Uterus (tissue), 4 donors: Measurements from ENCODE around the gene PNMA8A. TPM values are rescaled to one million over a fixed set of nuclear protein-coding genes. Genes with fewer than 3 reads are reported as not detected.

ENCODE experiments used
- DNase-seq, 2 donors: peaks; one replicate each; pipeline ENCODE4 v3.0.0-alpha.2; 2019 to 2020
- H3K27ac ChIP-seq, 2 donors: fragments of 200-600 bp; sonication (generic); 1 replicate in 1 of 2; 2 replicates in 1 of 2; pipeline ENCODE4 v1.5.1; 2016 to 2018
- H3K27me3 ChIP-seq, 2 donors: fragments of 200-600 bp; sonication (generic); one replicate each; pipeline ENCODE4 v1.5.1; 2018 to 2019; ENCODE audit warnings: control low read depth in 1 of 2
- H3K36me3 ChIP-seq, 2 donors: fragments of 200-600 bp; sonication (generic); one replicate each; pipeline ENCODE4 v1.5.1; 2019; ENCODE audit warnings: control low read depth in 1 of 2
- H3K4me1 ChIP-seq, 2 donors: fragments of 200-600 bp; sonication (generic); one replicate each; pipeline ENCODE4 v1.5.1; 2018 to 2019; ENCODE audit warnings: control low read depth in 1 of 2
- H3K4me3 ChIP-seq, 2 donors: fragments of 200-600 bp; sonication (generic); 1 replicate in 1 of 2; 2 replicates in 1 of 2; pipeline ENCODE4 v1.5.1; 2018 to 2019; ENCODE audit warnings: mild to moderate bottlenecking in 1 of 2
- H3K9me3 ChIP-seq, 2 donors: fragments of 200-600 bp; sonication (generic); one replicate each; pipeline ENCODE4 v1.5.1; 2019; ENCODE audit warnings: control low read depth in 1 of 2
- CTCF ChIP-seq, 4 experiments: fragments of 200-600 bp in 2 of 4; fragments of 450-650 bp in 2 of 4; sonication (generic) in 2 of 4; IDR thresholded peaks; one replicate each; pipeline ENCODE4 v1.5.1; 2016 to 2019; ENCODE audit warnings: antibody characterized with exemption in 4 of 4, mild to moderate bottlenecking in 2 of 4, moderate library complexity in 1 of 4
- POLR2A ChIP-seq, 2 donors: fragments of 450-650 bp; IDR thresholded peaks; one replicate each; pipeline ENCODE4 v1.6.1; 2016; ENCODE audit warnings: antibody characterized with exemption in 2 of 2, mild to moderate bottlenecking in 1 of 2, moderate library complexity in 1 of 2
- intact Hi-C: fragments of 100-400 bp; cut with DNase I; formaldehyde crosslinking; loops from one replicate; pipeline ENCODE4 v1.15.1; 2023; ENCODE audit warnings: low total_unique reads
- total RNA-seq, 4 donors: library from RNA; depleted of rRNA in 3 of 4; stranded (reverse); fragments of >200 nt in 3 of 4; gene quantifications; one replicate each; pipeline versions ENCODE4 v1.1.0 to v1.2.4, GENCODE V29; 2014 to 2023
- donor health status: DM: yes; HTN: yes; CAD: no.

Gene PNMA8A
- total RNA-seq, 4 donors from 2014 or later, result 8.7 to 69.7 (median 16.1) TPM

DNA sequence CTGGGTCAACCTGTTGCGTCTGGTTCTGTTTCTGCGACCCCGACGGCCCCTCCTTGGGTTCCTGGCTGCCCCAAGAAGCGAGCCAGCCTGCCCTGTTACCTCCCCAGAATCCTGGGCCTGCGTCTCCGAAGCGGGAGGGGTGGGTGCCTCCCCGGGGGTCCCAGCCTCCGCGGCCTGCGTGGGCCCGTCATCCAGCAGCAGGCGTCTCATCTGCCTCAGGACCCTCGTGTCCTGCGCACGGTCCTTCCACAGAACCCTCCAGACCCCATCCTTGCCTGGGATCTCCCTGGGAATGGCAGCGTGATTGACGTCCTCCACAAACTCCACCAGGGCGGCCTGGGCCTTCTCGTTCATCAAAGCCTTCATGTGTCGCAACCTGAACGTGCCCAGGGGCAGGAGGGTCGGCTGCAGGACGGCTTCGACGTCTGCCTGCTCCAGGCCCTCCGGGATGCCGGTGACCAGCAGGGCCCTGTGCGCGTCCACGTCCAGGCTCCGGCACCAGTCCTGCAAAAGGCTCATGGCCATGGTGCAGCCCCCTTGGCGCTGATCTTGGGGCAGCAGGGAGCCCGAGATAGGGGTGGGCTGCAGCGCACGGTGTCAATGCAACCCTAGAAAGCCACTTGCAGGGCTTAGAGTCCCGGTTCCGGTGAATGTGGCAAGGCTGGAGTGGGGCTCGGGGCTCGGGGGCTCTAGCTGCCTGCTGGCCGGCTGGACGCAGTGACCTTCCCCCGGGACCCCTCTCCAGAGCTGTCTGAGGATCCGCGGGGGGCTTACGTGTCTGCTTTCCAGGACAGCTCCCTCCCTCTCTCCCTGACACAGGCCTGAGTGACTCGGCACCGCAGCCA, 23.8 kb upstream of the PNMA8A start:
- intact Hi-C loops, result loop anchor here (10.0 kb wide), 1 partner anchor 220 kb away; no protein-coding TSS in a partner anchor
- Histone ChIP-seq H3K27me3 (no peaks in the 10 kb centered on the region), H3K27ac (no peak overlapping the region), H3K9me3 (no peaks in the 10 kb centered on the region), H3K36me3 (no peaks in the 10 kb centered on the region), H3K4me3 (peak overlapping the region; percentile 17 to 30), H3K4me1 (peaks cover 0 to 12% of the 10 kb centered on the region in 2 donors)
- no peak for TF ChIP-seq POLR2A (IDR thresholded peaks at IDR 0.05)
- TF ChIP-seq CTCF (IDR thresholded peaks at IDR 0.05), result no peak
- no peak for DNase-seq

- H3K9me3 ChIP-seq, result no peaks in the 10 kb centered on the region
- no peaks in the 10 kb centered on the region for H3K36me3 ChIP-seq
- H3K27me3 ChIP-seq, result no peaks in the 10 kb centered on the region
- H3K4me1 ChIP-seq, result peaks cover 0 to 20% of the 10 kb centered on the region in 2 donors
- no peak overlapping the region for H3K4me3 ChIP-seq
- intact Hi-C loops, result loop anchor here (10.0 kb wide), 1 partner anchor 220 kb away; no protein-coding TSS in a partner anchor
- H3K27ac ChIP-seq, result no peak overlapping the region
- no peak for TF ChIP-seq POLR2A (IDR thresholded peaks at IDR 0.05)
- no peak for TF ChIP-seq CTCF (IDR thresholded peaks at IDR 0.05)
- DNase-seq, result no peak
These were observed 23.0 kb upstream of the PNMA8A start for GRCh38 chr19:46494146-46494940.

GRCh38 chr19:46493236-46494145, 22.1 kb upstream of the PNMA8A start:
- no peaks in the 10 kb centered on the region for H3K9me3 ChIP-seq
- H3K4me3 ChIP-seq, result peak overlapping the region; percentile 23 to 40
- intact Hi-C loops, result loop anchor here (10.0 kb wide), 1 partner anchor 219 kb away; no protein-coding TSS in a partner anchor
- H3K4me1 ChIP-seq, result peaks cover 0 to 23% of the 10 kb centered on the region in 2 donors
- peak overlapping the region; percentile 46 to 53 for H3K27ac ChIP-seq
- H3K27me3 ChIP-seq, result no peaks in the 10 kb centered on the region
- no peak for TF ChIP-seq POLR2A (IDR thresholded peaks at IDR 0.05)
- TF ChIP-seq CTCF (IDR thresholded peaks at IDR 0.05), result no peak
- H3K36me3 ChIP-seq, result no peaks in the 10 kb centered on the region
- DNase-seq, result peak in 1 of 2 donors; percentile 50

DNA sequence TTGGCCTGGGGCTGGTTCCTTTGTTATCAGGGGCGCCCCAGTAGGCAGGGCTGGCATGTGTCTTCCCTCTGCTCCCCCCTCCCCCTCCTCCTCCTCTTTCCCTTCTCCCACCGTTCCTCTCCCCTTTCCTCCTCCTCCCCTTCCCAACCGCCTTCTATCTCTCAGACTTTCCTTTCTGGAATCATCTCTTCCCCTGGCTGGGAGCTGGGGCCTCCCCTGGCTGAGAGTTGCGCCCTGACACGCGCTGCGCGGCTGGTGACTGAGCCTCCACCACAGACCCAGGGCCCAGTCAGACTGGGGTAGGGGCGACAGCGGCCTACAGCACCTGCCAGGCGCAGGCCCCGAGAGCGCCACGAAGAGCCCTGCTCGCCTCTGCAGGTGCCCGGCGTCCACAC, 21.5 kb upstream of the PNMA8A start:
- TF ChIP-seq CTCF (IDR thresholded peaks at IDR 0.05) (no peak), POLR2A (IDR thresholded peaks at IDR 0.05) (no peak)
- Histone ChIP-seq H3K4me1 (peaks cover 0 to 23% of the 10 kb centered on the region in 2 donors), H3K4me3 (peak overlapping the region; percentile 23 to 40), H3K27ac (peak overlapping the region; percentile 46 to 53), H3K9me3 (no peaks in the 10 kb centered on the region), H3K27me3 (no peaks in the 10 kb centered on the region), H3K36me3 (no peaks in the 10 kb centered on the region)
- intact Hi-C loops, result loop anchor here (10.0 kb wide), 1 partner anchor 218 kb away; no protein-coding TSS in a partner anchor
- DNase-seq, result no peak
